NB4 (cell line): ENCODE results near the gene GLP1R.

ENCODE experiments used
- CTCF ChIP-seq: IDR thresholded peaks from one replicate; pipeline ENCODE4 v1.5.1; 2012; ENCODE audit warnings: low read depth, low read length
- POLR2A ChIP-seq: IDR thresholded peaks from 2 replicates; pipeline ENCODE4 v1.6.1; 2011; ENCODE audit warnings: mild to moderate bottlenecking; ENCODE audit not compliant: insufficient read length; ENCODE audit errors: extremely low read depth

GRCh38 chr6:39108041-39108839, 59.7 kb downstream of the GLP1R start:
- no peak for TF ChIP-seq CTCF
- no peak for TF ChIP-seq POLR2A
